Uterus (tissue), 4 donors: ENCODE results near the gene EPB41L4A. TPM values are rescaled to one million over a fixed set of nuclear protein-coding genes. Genes with fewer than 3 reads are reported as not detected.

ENCODE experiments used
- DNase-seq, 2 donors: peaks; one replicate each; pipeline ENCODE4 v3.0.0-alpha.2; 2019 to 2020
- H3K27ac ChIP-seq, 2 donors: fragments of 200-600 bp; sonication (generic); 1 replicate in 1 of 2; 2 replicates in 1 of 2; pipeline ENCODE4 v1.5.1; 2016 to 2018
- H3K27me3 ChIP-seq, 2 donors: fragments of 200-600 bp; sonication (generic); one replicate each; pipeline ENCODE4 v1.5.1; 2018 to 2019; ENCODE audit warnings: control low read depth in 1 of 2
- H3K36me3 ChIP-seq, 2 donors: fragments of 200-600 bp; sonication (generic); one replicate each; pipeline ENCODE4 v1.5.1; 2019; ENCODE audit warnings: control low read depth in 1 of 2
- H3K4me1 ChIP-seq, 2 donors: fragments of 200-600 bp; sonication (generic); one replicate each; pipeline ENCODE4 v1.5.1; 2018 to 2019; ENCODE audit warnings: control low read depth in 1 of 2
- H3K4me3 ChIP-seq, 2 donors: fragments of 200-600 bp; sonication (generic); 1 replicate in 1 of 2; 2 replicates in 1 of 2; pipeline ENCODE4 v1.5.1; 2018 to 2019; ENCODE audit warnings: mild to moderate bottlenecking in 1 of 2
- H3K9me3 ChIP-seq, 2 donors: fragments of 200-600 bp; sonication (generic); one replicate each; pipeline ENCODE4 v1.5.1; 2019; ENCODE audit warnings: control low read depth in 1 of 2
- CTCF ChIP-seq, 4 experiments: fragments of 200-600 bp in 2 of 4; fragments of 450-650 bp in 2 of 4; sonication (generic) in 2 of 4; IDR thresholded peaks; one replicate each; pipeline ENCODE4 v1.5.1; 2016 to 2019; ENCODE audit warnings: antibody characterized with exemption in 4 of 4, mild to moderate bottlenecking in 2 of 4, moderate library complexity in 1 of 4
- POLR2A ChIP-seq, 2 donors: fragments of 450-650 bp; IDR thresholded peaks; one replicate each; pipeline ENCODE4 v1.6.1; 2016; ENCODE audit warnings: antibody characterized with exemption in 2 of 2, mild to moderate bottlenecking in 1 of 2, moderate library complexity in 1 of 2
- intact Hi-C: fragments of 100-400 bp; cut with DNase I; formaldehyde crosslinking; loops from one replicate; pipeline ENCODE4 v1.15.1; 2023; ENCODE audit warnings: low total_unique reads
- total RNA-seq, 4 donors: library from RNA; depleted of rRNA in 3 of 4; stranded (reverse); fragments of >200 nt in 3 of 4; gene quantifications; one replicate each; pipeline versions ENCODE4 v1.1.0 to v1.2.4, GENCODE V29; 2014 to 2023
- donor health status: DM: yes; HTN: yes; CAD: no.

EPB41L4A gene
- total RNA-seq, 4 donors from 2014 or later: 6.4 to 47.1 (median 15.1) TPM

GRCh38 chr5:112348915-112349314, 70.2 kb downstream of the EPB41L4A start:
- no peaks in the 10 kb centered on the region for H3K27me3 ChIP-seq

GRCh38 chr5:112348387-112348786, 70.7 kb downstream of the EPB41L4A start:
- no peak for TF ChIP-seq CTCF (IDR thresholded peaks at IDR 0.05)
- TF ChIP-seq POLR2A (IDR thresholded peaks at IDR 0.05): no peak
- intact Hi-C loops: no loop called here
- Histone ChIP-seq H3K9me3 (no peaks in the 10 kb centered on the region), H3K4me3 (no peak overlapping the region), H3K4me1 (no peaks in the 10 kb centered on the region), H3K36me3 (no peaks in the 10 kb centered on the region), H3K27me3 (no peaks in the 10 kb centered on the region), H3K27ac (no peak overlapping the region)
- DNase-seq: no peak

More at GRCh38 chr5:112348915-112349314, 70.2 kb downstream of the EPB41L4A start:
- intact Hi-C loops: no loop called here
- H3K4me3 ChIP-seq: no peak overlapping the region
- TF ChIP-seq CTCF (IDR thresholded peaks at IDR 0.05) (no peak), POLR2A (IDR thresholded peaks at IDR 0.05) (no peak)
- H3K9me3 ChIP-seq: no peaks in the 10 kb centered on the region
- H3K27ac ChIP-seq: no peak overlapping the region
- no peaks in the 10 kb centered on the region for H3K36me3 ChIP-seq
- no peak for DNase-seq
- no peaks in the 10 kb centered on the region for H3K4me1 ChIP-seq

- no peaks in the 10 kb centered on the region for H3K27me3 ChIP-seq
- no peak for TF ChIP-seq POLR2A (IDR thresholded peaks at IDR 0.05)
- no peak for TF ChIP-seq CTCF (IDR thresholded peaks at IDR 0.05)
- H3K27ac ChIP-seq: no peak overlapping the region
- intact Hi-C loops: no loop called here
- no peak overlapping the region for H3K4me3 ChIP-seq
- no peaks in the 10 kb centered on the region for H3K4me1 ChIP-seq
- H3K9me3 ChIP-seq: no peaks in the 10 kb centered on the region
- DNase-seq: no peak
- H3K36me3 ChIP-seq: no peaks in the 10 kb centered on the region
These were observed 72.5 kb downstream of the EPB41L4A start for GRCh38 chr5:112346411-112347044.

- H3K27me3 ChIP-seq: no peaks in the 10 kb centered on the region
- intact Hi-C loops: no loop called here
- H3K36me3 ChIP-seq: no peaks in the 10 kb centered on the region
- H3K4me1 ChIP-seq: no peaks in the 10 kb centered on the region
- TF ChIP-seq CTCF (IDR thresholded peaks at IDR 0.05) (no peak), POLR2A (IDR thresholded peaks at IDR 0.05) (no peak)
- no peak for DNase-seq
- H3K27ac ChIP-seq: no peak overlapping the region
- H3K4me3 ChIP-seq: no peak overlapping the region
- no peaks in the 10 kb centered on the region for H3K9me3 ChIP-seq
These were observed 74.5 kb downstream of the EPB41L4A start for GRCh38 chr5:112344540-112344939.

- Histone ChIP-seq H3K36me3 (no peaks in the 10 kb centered on the region), H3K4me3 (no peak overlapping the region), H3K27me3 (no peaks in the 10 kb centered on the region), H3K27ac (no peak overlapping the region), H3K4me1 (no peaks in the 10 kb centered on the region), H3K9me3 (no peaks in the 10 kb centered on the region)
- TF ChIP-seq CTCF (IDR thresholded peaks at IDR 0.05) (no peak), POLR2A (IDR thresholded peaks at IDR 0.05) (no peak)
- intact Hi-C loops: no loop called here
- DNase-seq: no peak
These were observed 76.7 kb downstream of the EPB41L4A start for GRCh38 chr5:112342389-112342788.
